A549 (cell line): ENCODE results near the gene ACTMAP. TPM values are rescaled to one million over a fixed set of nuclear protein-coding genes. Genes with fewer than 3 reads are reported as not detected.

Source experiments
- ATAC-seq, 2 experiments: fragments of 200-7000 bp in 1 of 2; fragments of >200 bp in 1 of 2; cut with Nextera tagmentation in 1 of 2; cut with Tn5 transposase in 1 of 2; 3 replicates each; pipeline versions ENCODE4 v1.8.0 to v1.9.1; 2018 to 2020; ENCODE audit warnings: mild to moderate bottlenecking in 1 of 2, moderate library complexity in 1 of 2
- CTCF ChIA-PET: fragments of 300-600 bp; sonication (Branson Sonifier 250); formaldehyde crosslinking; extraction: SDS; loops from one replicate; lab custom pipeline; 2021; ENCODE audit warnings: antibody characterized with exemption, inconsistent platforms; lab: Yijun Ruan, JAX
- POLR2A ChIA-PET: fragments of 350-600 bp; formaldehyde crosslinking; extraction: SDS; loops from one replicate; lab custom pipeline; 2021; ENCODE audit warnings: antibody characterized with exemption, inconsistent platforms; lab: Yijun Ruan, JAX
- DNase-seq, 2 experiments: peaks; one replicate each; pipeline versions ENCODE4 v3.0.0 to v3.0.0-alpha.2; 2011 to 2016; ENCODE audit warnings: low read depth in 1 of 2, low spot score in 1 of 2
- FAIRE-seq: peaks from 2 replicates; lab custom pipeline; 2011; peaks lifted over from hg19 to GRCh38; lab: Jason Lieb, UNC
- H3K27ac ChIP-seq, 2 experiments: fragments of >200 bp; sonication (Bioruptor Twin); formaldehyde crosslinking; 3 replicates each; pipeline ENCODE4 v1.5.1; 2016 to 2017
- H3K4me1 ChIP-seq: fragments of >200 bp; sonication (Bioruptor Twin); formaldehyde crosslinking; 3 replicates; pipeline ENCODE4 v1.6.1; 2016
- H3K4me2 ChIP-seq: fragments of >200 bp; sonication (Bioruptor Twin); formaldehyde crosslinking; 3 replicates; pipeline ENCODE4 v1.6.1; 2016
- H3K4me3 ChIP-seq: fragments of >200 bp; sonication (Bioruptor Twin); formaldehyde crosslinking; 3 replicates; pipeline ENCODE4 v1.5.1; 2016
- H3K9me3 ChIP-seq: fragments of >200 bp; sonication (Bioruptor Twin); formaldehyde crosslinking; 3 replicates; pipeline ENCODE4 v1.6.1; 2016
- BCL3 ChIP-seq: fragments of >200 bp; sonication (Bioruptor Twin); formaldehyde crosslinking; IDR thresholded peaks from 3 replicates; pipeline ENCODE4 v1.6.1; 2016
- BHLHE40 ChIP-seq: IDR thresholded peaks from 2 replicates; pipeline ENCODE4 v1.6.1; 2012; ENCODE audit warnings: low read depth, low read length, inconsistent platforms
- CBX8 ChIP-seq: fragments of 200-600 bp; sonication (generic); IDR thresholded peaks from 2 replicates; pipeline ENCODE4 v1.6.1; 2016
- CEBPB ChIP-seq, 2 experiments: fragments of >200 bp in 1 of 2; sonication (Bioruptor Twin) in 1 of 2; formaldehyde crosslinking in 1 of 2; IDR thresholded peaks; 2 replicates each; pipeline ENCODE4 v1.6.1; 2012 to 2016
- CHD2 ChIP-seq: fragments of 150-350 bp; IDR thresholded peaks from 2 replicates; pipeline ENCODE4 v1.6.1; 2014; ENCODE audit warnings: low read length; ENCODE audit not compliant: partially characterized antibody
- E2F6 ChIP-seq: IDR thresholded peaks from 2 replicates; pipeline ENCODE4 v1.6.1; 2012; ENCODE audit warnings: low read depth, borderline replicate concordance
- EHF ChIP-seq: fragments of 250-450 bp; sonication (Bioruptor Pico); IDR thresholded peaks from 2 replicates; pipeline ENCODE4 v1.5.0; 2020; ENCODE audit warnings: mild to moderate bottlenecking
- FOSB ChIP-seq: fragments of 250-450 bp; sonication (Bioruptor Pico); IDR thresholded peaks from 2 replicates; pipeline ENCODE4 v1.5.0; 2020; ENCODE audit warnings: mild to moderate bottlenecking, moderate library complexity
- FOSL2 ChIP-seq, 2 experiments: fragments of 450-650 bp in 1 of 2; fragments of >200 bp in 1 of 2; sonication (Bioruptor Twin) in 1 of 2; formaldehyde crosslinking; IDR thresholded peaks; 2 replicates each; pipeline versions ENCODE4 v1.5.0 to v1.6.1; 2016 to 2020; ENCODE audit warnings: mild to moderate bottlenecking in 1 of 2, moderate library complexity in 1 of 2
- GATA3 ChIP-seq: IDR thresholded peaks from 2 replicates; pipeline ENCODE4 v1.6.1; 2012; ENCODE audit warnings: borderline replicate concordance
- HES2 ChIP-seq: fragments of >200 bp; sonication (Bioruptor Twin); formaldehyde crosslinking; IDR thresholded peaks from 2 replicates; pipeline ENCODE4 v1.6.1; 2016
- HEYL ChIP-seq: fragments of 250-450 bp; sonication (Bioruptor Pico); IDR thresholded peaks from 2 replicates; pipeline ENCODE4 v1.8.0; 2021; ENCODE audit warnings: mild to moderate bottlenecking, moderate library complexity
- HOXA7 ChIP-seq: fragments of 250-450 bp; sonication (Bioruptor Pico); IDR thresholded peaks from 2 replicates; pipeline ENCODE4 v1.5.0; 2020; ENCODE audit warnings: mild to moderate bottlenecking, moderate library complexity
- JUN ChIP-seq, 2 experiments: fragments of >200 bp; sonication (Bioruptor Twin); formaldehyde crosslinking; IDR thresholded peaks; 2 replicates in 1 of 2; 3 replicates in 1 of 2; pipeline ENCODE4 v1.6.1; 2016 to 2017
- JUNB ChIP-seq: fragments of >200 bp; sonication (Bioruptor Twin); formaldehyde crosslinking; IDR thresholded peaks from 2 replicates; pipeline ENCODE4 v1.6.1; 2016
- MAZ ChIP-seq: fragments of 150-350 bp; IDR thresholded peaks from 2 replicates; pipeline ENCODE4 v1.6.1; 2014; ENCODE audit warnings: antibody characterized with exemption, low read depth, low read length, borderline replicate concordance
- MYC ChIP-seq: IDR thresholded peaks from 2 replicates; pipeline ENCODE4 v1.6.1; 2012; ENCODE audit warnings: mild to moderate bottlenecking, inconsistent platforms, low read length, improper control_type of control experiment, borderline replicate concordance
- PBX3 ChIP-seq: IDR thresholded peaks from 2 replicates; pipeline ENCODE4 v1.6.1; 2012
- PHF8 ChIP-seq: fragments of 200-600 bp; sonication (generic); IDR thresholded peaks from 2 replicates; pipeline ENCODE4 v1.6.1; 2016; ENCODE audit warnings: low read depth, mild to moderate bottlenecking, antibody characterized with exemption, moderate library complexity, borderline replicate concordance
- POLR2A ChIP-seq: IDR thresholded peaks from 2 replicates; pipeline ENCODE4 v1.6.1; 2012; ENCODE audit warnings: mild to moderate bottlenecking, low read length
- RAD21 ChIP-seq, 2 experiments: fragments of >200 bp in 1 of 2; sonication (Bioruptor Twin) in 1 of 2; formaldehyde crosslinking in 1 of 2; IDR thresholded peaks in 1 of 2; conservative IDR thresholded peaks in 1 of 2; 2 replicates in 1 of 2; 3 replicates in 1 of 2; pipeline ENCODE4 v1.6.1; 2012 to 2018; ENCODE audit warnings: inconsistent platforms in 1 of 2
- RARB ChIP-seq: fragments of 250-450 bp; sonication (Bioruptor Pico); IDR thresholded peaks from 2 replicates; pipeline ENCODE4 v1.8.0; 2021; ENCODE audit warnings: mild to moderate bottlenecking, moderate library complexity
- RCOR1 ChIP-seq: fragments of 150-350 bp; IDR thresholded peaks from 2 replicates; pipeline ENCODE4 v1.6.1; 2014; ENCODE audit warnings: antibody characterized with exemption, low read length, low read depth
- REST ChIP-seq: fragments of 200-600 bp; sonication (generic); IDR thresholded peaks from 2 replicates; pipeline ENCODE4 v1.6.1; 2016; ENCODE audit warnings: antibody characterized with exemption, mild to moderate bottlenecking, moderate library complexity
- RFX5 ChIP-seq: fragments of 450-650 bp; IDR thresholded peaks from 2 replicates; pipeline ENCODE4 v1.7.1; 2014; ENCODE audit warnings: antibody characterized with exemption, mild to moderate bottlenecking, moderate library complexity
- RNF2 ChIP-seq: fragments of 200-600 bp; sonication (generic); IDR thresholded peaks from 2 replicates; pipeline ENCODE4 v1.6.1; 2016; ENCODE audit warnings: low read depth, mild to moderate bottlenecking, antibody characterized with exemption, moderate library complexity, borderline replicate concordance
- SMC3 ChIP-seq: fragments of >200 bp; sonication (Bioruptor Twin); formaldehyde crosslinking; IDR thresholded peaks from 3 replicates; pipeline ENCODE4 v1.6.1; 2018; ENCODE audit warnings: inconsistent platforms
- TFCP2L1 ChIP-seq: fragments of 250-450 bp; sonication (Bioruptor Pico); IDR thresholded peaks from 2 replicates; pipeline ENCODE4 v1.5.0; 2021; ENCODE audit warnings: mild to moderate bottlenecking
- TP53 ChIP-seq: fragments of 250-450 bp; sonication (Bioruptor Pico); IDR thresholded peaks from 2 replicates; pipeline ENCODE4 v1.5.0; 2021; ENCODE audit warnings: mild to moderate bottlenecking, moderate library complexity
- USF2 ChIP-seq: fragments of 450-650 bp; IDR thresholded peaks from 2 replicates; pipeline ENCODE4 v1.6.1; 2014; ENCODE audit warnings: antibody characterized with exemption
- ZC3H11A ChIP-seq: fragments of 450-650 bp; IDR thresholded peaks from 2 replicates; pipeline ENCODE4 v1.6.1; 2014; ENCODE audit warnings: antibody characterized with exemption, mild to moderate bottlenecking
- WGBS: methylation state at CpG from one replicate; pipeline ENCODE4 v1.1.6; 2017; ENCODE audit errors: missing lambda C conversion rate; 5-methylcytosine and 5-hydroxymethylcytosine counted together
- polyA plus RNA-seq, 4 experiments: library from polyadenylated mRNA; depleted of rRNA in 3 of 4; stranded (reverse); fragments of >200 nt; fragmentation: RNase III in 1 of 4; extraction: RNeasy Plus Mini Kit Qiagen cat#74134 plus additional on column Dnase treatment in 1 of 4; gene quantifications; 2 replicates in 3 of 4; 3 replicates in 1 of 4; pipeline ENCODE4 v1.2.3, GENCODE V29; 2011 to 2017

Gene ACTMAP
- polyA plus RNA-seq, 2 of the 4 experiments (the other 2 are of a cell fraction): 7.8 to 14.8 TPM

- DNase-seq: peak; percentile 99 to 100
- Histone ChIP-seq H3K27ac (peak within 1 kb of the TSS; percentile 88 to 93), H3K4me1 (peaks cover 33% of the 10 kb centered on the region), H3K4me3 (peak within 1 kb of the TSS; percentile 64), H3K9me3 (no peaks in the 10 kb centered on the region), H3K4me2 (peak within 1 kb of the TSS; percentile 95)
- FAIRE-seq: peak; percentile 95
- CTCF ChIA-PET: interaction anchor here (0.6 to 2.4 kb wide), 18 partner anchors 9 to 546 kb away, joined by 3 to 23 read pairs (median 3); partner anchors contain the start of gene EGLN2
- TF ChIP-seq BCL3 (peak; percentile 74; the same call in 2 of the 3 replicates), TP53 (CRISPR knock-in tag) (peak; percentile 62; the same call in 1 of the 2 replicates), PHF8 (peak; percentile 46; the same call in 1 of the 2 replicates), RFX5 (peak; percentile 12), ZC3H11A (peak; percentile 8; the same call in 1 of the 2 replicates), TFCP2L1 (CRISPR knock-in tag) (no peak; the same call in 1 of the 2 replicates), RCOR1 (peak; percentile 54; the same call in 1 of the 2 replicates), USF2 (no peak), SMC3 (peak; percentile 24; the same call in 1 of the 3 replicates), GATA3 (peak; percentile 60; the same call in 1 of the 2 replicates), CEBPB (IDR thresholded peaks at IDR 0.05) (0 out of 4 replicates have a peak, but pooled peaks of 1 of the 2 experiments have one; percentile 10), REST (peak; percentile 29; the same call in 1 of the 2 replicates), HES2 (no peak), RNF2 (no peak), EHF (CRISPR knock-in tag) (peak; percentile 82; the same call in 1 of the 2 replicates), E2F6 (no peak; the same call in none of the 2 replicates), JUN (IDR thresholded peaks at IDR 0.05) (peak; percentile 85 to 87), JUNB (no peak), FOSL2 (IDR thresholded peaks at IDR 0.05) (no peak), FOSL2 (CRISPR knock-in tag; IDR thresholded peaks at IDR 0.05) (peak; percentile 35; the same call in 1 of the 2 replicates), RAD21 (conservative IDR thresholded peaks at IDR 0.05 in 1 of 2, IDR thresholded peaks at IDR 0.05 in 1 of 2) (peak in 1 of 2 experiments; percentile 14; a peak in 2 of 5 replicates), FOSB (CRISPR knock-in tag) (0 out of 2 replicates have a peak, but pooled peaks have one; percentile 13), MYC (peak; percentile 82), CHD2 (peak; percentile 65), POLR2A (peak; percentile 60), PBX3 (peak; percentile 81), HEYL (CRISPR knock-in tag) (peak; percentile 89; the same call in 1 of the 2 replicates), MAZ (peak; percentile 96), RARB (peak; percentile 61; the same call in 1 of the 2 replicates), CBX8 (no peak), BHLHE40 (0 out of 2 replicates have a peak, but pooled peaks have one; percentile 4), HOXA7 (0 out of 2 replicates have a peak, but pooled peaks have one; percentile 88)
- peak; percentile 45 to 61 for ATAC-seq
- POLR2A ChIA-PET: interaction anchor here (0.6 to 2.4 kb wide), 24 partner anchors 12 to 1144 kb away, joined by 3 to 71 read pairs (median 4); partner anchors contain the start of genes ACTMAP, B9D2, EGLN2 and NUMBL
- under 1% methylated on average over 56 of the region's 76 CpGs for WGBS
Observed at GRCh38 chr19:40716482-40717324, 33.6 kb downstream of the ACTMAP start, which contains the start of the genes COQ8B and ITPKC. Gene COQ8B (minus strand): TSS chr19:40716886. CDS start chr19:40714632, 2,254 bp downstream. Gene ITPKC (plus strand): TSS chr19:40717112. CDS start chr19:40717136, 24 bp downstream.
